ENCODE data around the gene ZNF134. TPM values are rescaled to one million over a fixed set of nuclear protein-coding genes. Genes with fewer than 3 reads are reported as not detected.

ZNF134 gene
- 10 to 100 TPM in 1 of 3 donors, 1 to 10 TPM in 2; 9.0 to 20.0 (median 9.2) TPM for total RNA-seq
- long read RNA-seq, donor 1, full-length matches to known transcripts, result 30 of 31 reads
- long read RNA-seq, donor 1, partial matches to known transcripts, result 0 of 31 reads
- long read RNA-seq, donor 1, other reads (novel, unspliced or antisense), result 1 of 31 reads
- long read RNA-seq, donor 2, full-length matches to known transcripts, result 5 of 6 reads
- long read RNA-seq, donor 2, partial matches to known transcripts, result 0 of 6 reads
- long read RNA-seq, donor 2, other reads (novel, unspliced or antisense), result 1 of 6 reads

DNA sequence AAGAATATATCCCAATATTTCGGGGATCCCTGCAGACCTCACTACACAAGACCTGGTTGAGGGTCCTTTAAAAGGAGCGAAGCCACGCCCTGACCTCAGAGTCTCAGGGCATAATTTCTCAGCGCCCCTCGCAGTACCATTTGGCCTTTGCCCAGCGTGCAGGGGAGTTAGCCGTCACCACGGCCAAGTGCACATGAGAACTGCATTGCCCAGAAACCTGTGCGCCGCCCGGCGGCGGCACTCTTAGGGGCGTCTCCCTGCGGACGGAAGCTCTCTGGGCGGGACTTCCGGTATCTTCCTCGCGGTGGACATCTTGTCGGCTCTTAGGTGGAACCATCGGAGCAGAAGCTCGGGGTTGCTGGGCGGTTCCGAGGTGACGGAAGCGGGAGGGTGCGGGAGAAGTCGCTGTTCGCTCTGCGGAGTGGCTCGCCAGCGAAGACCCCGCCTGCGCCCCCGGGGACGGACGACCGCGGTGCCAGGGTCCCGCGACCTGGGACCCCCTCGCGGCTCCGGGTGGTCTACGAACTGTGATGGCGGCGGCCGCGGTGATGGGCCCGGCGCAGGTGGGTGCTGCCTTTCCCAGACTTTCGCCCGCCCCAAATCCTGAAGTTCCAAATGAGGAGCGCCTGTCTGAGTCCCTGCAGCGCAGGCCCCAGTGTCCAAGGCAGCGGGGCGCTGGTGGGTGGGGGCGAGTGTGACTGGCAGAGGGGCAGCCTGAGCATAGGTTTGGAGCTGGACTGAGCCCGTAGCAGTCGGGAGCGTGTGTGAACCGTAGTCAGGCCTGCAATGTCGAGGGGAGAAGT, at the start of gene ZNF134:
Gene ZNF134 (plus strand): TSS at position 302 of the 803 bp plus-strand sequence. CDS start 5,227 bp downstream, outside the sequence.
- ATAC-seq, result peak; percentile 100
- H3K9me3 ChIP-seq, result peaks cover 61% of the 10 kb centered on the region

GRCh38 chr19:57566396-57567265, 47.4 kb upstream of the ZNF134 start:
- no peaks in the 10 kb centered on the region for H3K4me1 ChIP-seq (ENCODE audit: low read depth)
- TF ChIP-seq CTCF (IDR thresholded peaks at IDR 0.05), result no peak
- H3K36me3 ChIP-seq (ENCODE audit: low read depth), result no peaks in the 10 kb centered on the region
- H3K9me3 ChIP-seq, result peaks cover 100% of the 10 kb centered on the region
- H3K4me3 ChIP-seq, result no peak overlapping the region
- no peak for DNase-seq
- ATAC-seq, result no peak
- intact Hi-C loops (cut with DNase I, micrococcal nuclease), result no loop called here

More for the DNA sequence above, at the start of gene ZNF134:
- H3K4me3 ChIP-seq, result peak within 1 kb of the TSS; percentile 95
- peaks cover 6% of the 10 kb centered on the region for H3K36me3 ChIP-seq (ENCODE audit: low read depth)
- DNase-seq, result peak; percentile 93 to 97 (median 95)
- intact Hi-C loops (cut with DNase I, micrococcal nuclease), result no loop called here
- TF ChIP-seq CTCF (IDR thresholded peaks at IDR 0.05), result no peak
- H3K4me1 ChIP-seq (ENCODE audit: low read depth), result peaks cover 6% of the 10 kb centered on the region

DNA sequence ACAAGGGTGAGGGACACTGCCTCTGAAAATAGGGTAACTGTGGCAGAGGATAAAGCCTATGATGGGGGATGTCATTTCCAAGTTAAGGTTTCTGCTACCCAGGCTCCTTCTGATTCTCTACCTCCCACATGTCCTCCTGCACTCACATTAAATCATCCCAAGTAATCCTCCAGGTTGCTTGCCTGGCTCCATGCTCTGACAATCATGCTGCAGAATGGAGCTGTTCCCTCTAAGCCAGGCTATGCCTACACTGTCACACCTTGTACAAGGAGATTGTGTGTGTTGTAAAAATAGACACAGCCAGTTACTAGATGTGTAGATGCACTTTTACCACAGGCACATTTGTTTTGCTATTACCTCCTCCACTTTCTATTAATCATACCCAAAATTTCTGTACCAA, 43.3 kb upstream of the ZNF134 start:
- peaks cover 100% of the 10 kb centered on the region for H3K9me3 ChIP-seq
- DNase-seq (no peak), ATAC-seq (no peak)
- no peak overlapping the region for H3K4me3 ChIP-seq
- intact Hi-C loops (cut with DNase I, micrococcal nuclease), result no loop called here
- peaks cover 24% of the 10 kb centered on the region for H3K36me3 ChIP-seq (ENCODE audit: low read depth)
- TF ChIP-seq CTCF (IDR thresholded peaks at IDR 0.05), result no peak
- no peaks in the 10 kb centered on the region for H3K4me1 ChIP-seq (ENCODE audit: low read depth)

DNA sequence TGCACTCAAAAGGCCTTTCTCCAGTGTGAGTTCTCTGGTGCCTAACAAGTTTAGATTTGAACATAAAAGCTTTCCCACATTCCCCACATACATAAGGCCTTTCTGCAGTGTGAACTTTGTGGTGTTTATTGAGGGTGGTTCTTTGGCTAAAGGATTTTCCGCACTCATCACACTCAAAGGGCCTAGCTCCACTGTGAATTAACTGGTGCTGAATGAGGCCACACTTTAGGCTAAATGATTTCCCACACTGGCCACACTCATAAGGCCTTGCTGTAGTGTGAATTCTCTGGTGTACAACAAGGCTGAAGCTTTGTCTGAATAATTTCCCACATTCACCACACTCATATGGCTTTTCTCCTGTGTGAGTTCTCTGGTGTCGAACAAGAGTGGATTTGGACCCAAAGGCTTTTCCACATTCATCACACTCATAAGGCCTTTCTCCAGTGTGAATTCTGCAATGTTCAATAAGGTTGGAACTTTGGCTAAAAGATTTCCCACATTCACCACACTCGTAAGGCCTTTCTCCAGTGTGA, 41.6 kb upstream of the ZNF134 start:
- intact Hi-C loops (cut with DNase I, micrococcal nuclease), result no loop called here
- no peak for DNase-seq
- no peak for ATAC-seq
- Histone ChIP-seq H3K9me3 (peaks cover 98% of the 10 kb centered on the region), H3K36me3 (ENCODE audit: low read depth) (peaks cover 24% of the 10 kb centered on the region), H3K4me3 (no peak overlapping the region), H3K4me1 (ENCODE audit: low read depth) (no peaks in the 10 kb centered on the region)
- no peak for TF ChIP-seq CTCF (IDR thresholded peaks at IDR 0.05)

GRCh38 chr19:57576661-57577060, 37.4 kb upstream of the ZNF134 start:
- Histone ChIP-seq H3K9me3 (peaks cover 60% of the 10 kb centered on the region), H3K4me3 (no peak overlapping the region), H3K4me1 (ENCODE audit: low read depth) (peaks cover 3% of the 10 kb centered on the region), H3K36me3 (ENCODE audit: low read depth) (peaks cover 27% of the 10 kb centered on the region)
- TF ChIP-seq CTCF (IDR thresholded peaks at IDR 0.05), result no peak
- DNase-seq (no peak), ATAC-seq (no peak)
- intact Hi-C loops (cut with DNase I, micrococcal nuclease), result no loop called here

Measured in mucosa of descending colon (tissue), 3 donors.